OCI-LY7 (cell line): ENCODE measurements around the gene TPST2.

ENCODE experiments used
- EZH2phosphoT487 ChIP-seq: fragments of 200-600 bp; sonication (generic); IDR thresholded peaks from 2 replicates; pipeline ENCODE4 v1.6.1; 2018; ENCODE audit warnings: low read depth, borderline replicate concordance, mild to moderate bottlenecking, mixed run types, antibody characterized with exemption, low read length, moderate library complexity, mixed read lengths
- TF ChIP-seq, protein P1 (sequence below): fragments of 200-600 bp; sonication (generic); conservative IDR thresholded peaks from 2 replicates; pipeline ENCODE4 v1.5.1; 2014; ENCODE audit warnings: mild to moderate bottlenecking, antibody characterized with exemption, low read length, moderate library complexity, mixed read lengths

DNA sequence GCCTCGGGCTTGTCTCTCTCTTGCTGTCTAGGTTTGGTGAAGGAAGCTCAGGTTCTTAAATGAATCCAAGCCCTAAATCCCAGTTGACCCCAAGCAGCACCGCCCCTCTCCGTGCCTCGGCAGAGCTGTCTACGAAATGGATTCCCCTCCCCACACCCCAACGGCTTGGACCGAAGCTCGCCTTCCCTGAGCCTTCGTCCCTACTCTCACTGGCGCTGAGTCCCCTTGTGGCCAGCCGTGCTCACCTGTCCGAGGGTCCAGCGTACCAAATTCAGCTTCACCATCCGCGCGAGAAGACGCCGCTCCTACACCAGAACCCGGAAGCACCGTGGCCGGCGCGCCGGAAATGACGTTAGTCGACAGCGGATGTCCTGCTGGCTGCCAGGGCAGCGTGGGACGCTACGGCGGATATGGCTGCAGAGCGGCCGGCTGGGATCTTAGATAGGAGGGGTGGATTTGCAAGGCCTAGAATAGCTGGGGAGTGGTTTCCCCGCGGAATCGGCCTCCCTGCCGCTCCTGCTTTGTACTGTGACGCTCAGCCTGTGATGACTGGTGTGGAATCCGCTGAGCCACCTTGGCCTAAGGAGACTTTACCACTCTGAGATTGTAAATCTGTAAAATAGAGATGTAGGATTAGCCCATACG is 77.7 kb downstream of the TPST2 start, which contains the start of gene TFIP11:
- TF ChIP-seq, protein P1, sequence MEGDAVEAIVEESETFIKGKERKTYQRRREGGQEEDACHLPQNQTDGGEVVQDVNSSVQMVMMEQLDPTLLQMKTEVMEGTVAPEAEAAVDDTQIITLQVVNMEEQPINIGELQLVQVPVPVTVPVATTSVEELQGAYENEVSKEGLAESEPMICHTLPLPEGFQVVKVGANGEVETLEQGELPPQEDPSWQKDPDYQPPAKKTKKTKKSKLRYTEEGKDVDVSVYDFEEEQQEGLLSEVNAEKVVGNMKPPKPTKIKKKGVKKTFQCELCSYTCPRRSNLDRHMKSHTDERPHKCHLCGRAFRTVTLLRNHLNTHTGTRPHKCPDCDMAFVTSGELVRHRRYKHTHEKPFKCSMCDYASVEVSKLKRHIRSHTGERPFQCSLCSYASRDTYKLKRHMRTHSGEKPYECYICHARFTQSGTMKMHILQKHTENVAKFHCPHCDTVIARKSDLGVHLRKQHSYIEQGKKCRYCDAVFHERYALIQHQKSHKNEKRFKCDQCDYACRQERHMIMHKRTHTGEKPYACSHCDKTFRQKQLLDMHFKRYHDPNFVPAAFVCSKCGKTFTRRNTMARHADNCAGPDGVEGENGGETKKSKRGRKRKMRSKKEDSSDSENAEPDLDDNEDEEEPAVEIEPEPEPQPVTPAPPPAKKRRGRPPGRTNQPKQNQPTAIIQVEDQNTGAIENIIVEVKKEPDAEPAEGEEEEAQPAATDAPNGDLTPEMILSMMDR, result no peak
- no peak for TF ChIP-seq EZH2phosphoT487
